SK-N-SH (cell line): ENCODE data around the gene OR51E1. TPM values are rescaled to one million over a fixed set of nuclear protein-coding genes. Genes with fewer than 3 reads are reported as not detected.

Source experiments
- CTCF ChIA-PET: fragments of 300-600, 350-600 bp; formaldehyde crosslinking; extraction: SDS; loops from one replicate; lab custom pipeline; 2021; lab: Yijun Ruan, JAX
- POLR2A ChIA-PET: fragments of 350-600 bp; sonication (Branson Sonifier 250); formaldehyde crosslinking; extraction: SDS; loops from one replicate; lab custom pipeline; 2020; ENCODE audit warnings: antibody characterized with exemption, inconsistent platforms; lab: Yijun Ruan, JAX
- DNase-seq: peaks from one replicate; pipeline ENCODE4 v3.0.0; 2012
- H2AFZ ChIP-seq: fragments of 200-600 bp; sonication (generic); 2 replicates; pipeline ENCODE4 v1.8.1; 2016; ENCODE audit warnings: antibody characterized with exemption, mild to moderate bottlenecking, low read depth
- H3F3A ChIP-seq: fragments of 200-600 bp; sonication (generic); replicated peaks from 2 replicates; pipeline ENCODE3; 2016; ENCODE audit warnings: antibody characterized with exemption, mild to moderate bottlenecking; ENCODE audit not compliant: insufficient read depth
- H3K27ac ChIP-seq, 2 experiments: fragments of 200-500 bp in 1 of 2; fragments of 200-600 bp in 1 of 2; sonication (Bioruptor generic) in 1 of 2; sonication (generic), shearing (Covaris generic) in 1 of 2; 2 replicates each; pipeline versions ENCODE4 v1.5.1 to v1.6.1; 2014 to 2016; ENCODE audit warnings: low read depth in 2 of 2, inconsistent platforms in 1 of 2, low read length in 1 of 2, mild to moderate bottlenecking in 1 of 2, mixed read lengths in 1 of 2
- H3K27me3 ChIP-seq: fragments of 200-600 bp; sonication (generic), shearing (Covaris generic); 2 replicates; pipeline ENCODE4 v1.6.1; 2016; ENCODE audit warnings: mixed run types; ENCODE audit not compliant: insufficient read depth
- H3K36me3 ChIP-seq, 2 experiments: fragments of 200-500 bp in 1 of 2; fragments of 200-600 bp in 1 of 2; sonication (Bioruptor generic) in 1 of 2; sonication (generic) in 1 of 2; replicated peaks in 1 of 2; 2 replicates each; pipeline versions ENCODE3 to v1.5.1; 2014 to 2016; ENCODE audit warnings: low read length in 1 of 2, mild to moderate bottlenecking in 1 of 2; ENCODE audit not compliant: insufficient read depth in 2 of 2, control insufficient read depth in 1 of 2
- H3K4me1 ChIP-seq, 2 experiments: fragments of 200-500 bp in 1 of 2; fragments of 200-600 bp in 1 of 2; sonication (Bioruptor generic) in 1 of 2; sonication (generic), shearing (Covaris generic) in 1 of 2; 2 replicates each; pipeline versions ENCODE4 v1.5.1 to v1.6.1; 2014 to 2016; ENCODE audit warnings: low read depth in 1 of 2, low read length in 1 of 2, mixed run types in 1 of 2; ENCODE audit not compliant: insufficient read depth in 2 of 2, control insufficient read depth in 1 of 2
- H3K4me2 ChIP-seq: fragments of 200-600 bp; sonication (generic), shearing (Covaris generic); 2 replicates; pipeline ENCODE4 v1.6.1; 2017; ENCODE audit warnings: mixed run types
- H3K4me3 ChIP-seq, 2 experiments: fragments of 200-500 bp in 1 of 2; fragments of 200-600 bp in 1 of 2; sonication (Bioruptor generic) in 1 of 2; sonication (generic), shearing (Covaris generic) in 1 of 2; 2 replicates each; pipeline versions ENCODE4 v1.5.1 to v1.8.1; 2014 to 2016; ENCODE audit warnings: low read depth in 2 of 2, inconsistent platforms in 1 of 2, low read length in 1 of 2, mild to moderate bottlenecking in 1 of 2, mixed read lengths in 1 of 2, moderate library complexity in 1 of 2
- H3K79me2 ChIP-seq: fragments of 200-600 bp; sonication (generic); 2 replicates; pipeline ENCODE4 v1.8.1; 2017; ENCODE audit warnings: mild to moderate bottlenecking; ENCODE audit not compliant: insufficient read depth
- H3K9ac ChIP-seq: fragments of 200-600 bp; sonication (generic); 2 replicates; pipeline ENCODE4 v1.6.1; 2017; ENCODE audit warnings: mixed run types
- H3K9me2 ChIP-seq: fragments of 200-600 bp; sonication (generic); 2 replicates; pipeline ENCODE4 v1.6.1; 2017; ENCODE audit warnings: mixed run types
- H3K9me3 ChIP-seq: fragments of 200-600 bp; sonication (generic); 2 replicates; pipeline ENCODE4 v1.6.1; 2017; ENCODE audit warnings: mixed run types, mild to moderate bottlenecking, moderate library complexity
- H4K20me1 ChIP-seq: fragments of 200-600 bp; sonication (generic); 2 replicates; pipeline ENCODE4 v1.6.1; 2017; ENCODE audit warnings: mild to moderate bottlenecking, mixed run types; ENCODE audit not compliant: insufficient read depth
- FOXJ3 ChIP-seq: sonication (generic); formaldehyde crosslinking; IDR thresholded peaks from 2 replicates; pipeline ENCODE4 v1.5.1; 2020; ENCODE audit warnings: mild to moderate bottlenecking, missing genetic modification reagents
- GABPA ChIP-seq: IDR thresholded peaks from 2 replicates; pipeline ENCODE4 v1.4.0; 2012; ENCODE audit warnings: low read depth, mild to moderate bottlenecking
- GATA2 ChIP-seq: sonication (generic); formaldehyde crosslinking; IDR thresholded peaks from 2 replicates; pipeline ENCODE4 v1.5.0; 2020; ENCODE audit warnings: mild to moderate bottlenecking, missing genetic modification reagents
- JUND ChIP-seq: IDR thresholded peaks from 2 replicates; pipeline ENCODE4 v1.4.0; 2012
- NRF1 ChIP-seq: IDR thresholded peaks from 2 replicates; pipeline ENCODE4 v1.6.1; 2012; ENCODE audit warnings: low read depth, mild to moderate bottlenecking, low read length
- RCOR1 ChIP-seq: fragments of 150-350 bp; IDR thresholded peaks from 2 replicates; pipeline ENCODE4 v1.6.1; 2017; ENCODE audit warnings: antibody characterized with exemption, low read length
- RXRA ChIP-seq: IDR thresholded peaks from 2 replicates; pipeline ENCODE4 v1.4.0; 2012; ENCODE audit warnings: low read depth, mild to moderate bottlenecking, borderline replicate concordance
- TAF1 ChIP-seq: IDR thresholded peaks from 2 replicates; pipeline ENCODE4 v1.6.1; 2012; ENCODE audit warnings: low read depth, mild to moderate bottlenecking, low read length, moderate library complexity, borderline replicate concordance
- WGBS: methylation state at CpG from one replicate; pipeline ENCODE4 v1.1.6; 2017; ENCODE audit warnings: low lambda C conversion rate; 5-methylcytosine and 5-hydroxymethylcytosine counted together
- polyA plus RNA-seq, 3 experiments: library from polyadenylated mRNA; depleted of rRNA; stranded (reverse); fragments of >200 nt; gene quantifications; 2 replicates each; pipeline ENCODE4 v1.2.3, GENCODE V29; 2012
- TF ChIP-seq, protein P1 (sequence below): fragments of 200-600 bp; sonication (generic); IDR thresholded peaks from 2 replicates; pipeline ENCODE4 v1.6.1; 2017; ENCODE audit warnings: antibody characterized with exemption, mild to moderate bottlenecking, moderate library complexity
- TF ChIP-seq, protein P2 (sequence below): fragments of 150-350 bp; IDR thresholded peaks from 2 replicates; pipeline ENCODE4 v1.6.1; 2016; ENCODE audit warnings: mild to moderate bottlenecking, low read depth, low read length
- TF ChIP-seq, protein P3 (sequence below): IDR thresholded peaks from 2 replicates; pipeline ENCODE4 v1.4.0; 2012; ENCODE audit warnings: low read depth
- TF ChIP-seq, protein P4 (sequence below): IDR thresholded peaks from 2 replicates; pipeline ENCODE4 v1.6.1; 2012; ENCODE audit warnings: mild to moderate bottlenecking, low read depth, low read length, moderate library complexity

OR51E1 gene
- polyA plus RNA-seq, 1 of the 3 experiments (the other 2 are of a cell fraction) = not detected

DNA sequence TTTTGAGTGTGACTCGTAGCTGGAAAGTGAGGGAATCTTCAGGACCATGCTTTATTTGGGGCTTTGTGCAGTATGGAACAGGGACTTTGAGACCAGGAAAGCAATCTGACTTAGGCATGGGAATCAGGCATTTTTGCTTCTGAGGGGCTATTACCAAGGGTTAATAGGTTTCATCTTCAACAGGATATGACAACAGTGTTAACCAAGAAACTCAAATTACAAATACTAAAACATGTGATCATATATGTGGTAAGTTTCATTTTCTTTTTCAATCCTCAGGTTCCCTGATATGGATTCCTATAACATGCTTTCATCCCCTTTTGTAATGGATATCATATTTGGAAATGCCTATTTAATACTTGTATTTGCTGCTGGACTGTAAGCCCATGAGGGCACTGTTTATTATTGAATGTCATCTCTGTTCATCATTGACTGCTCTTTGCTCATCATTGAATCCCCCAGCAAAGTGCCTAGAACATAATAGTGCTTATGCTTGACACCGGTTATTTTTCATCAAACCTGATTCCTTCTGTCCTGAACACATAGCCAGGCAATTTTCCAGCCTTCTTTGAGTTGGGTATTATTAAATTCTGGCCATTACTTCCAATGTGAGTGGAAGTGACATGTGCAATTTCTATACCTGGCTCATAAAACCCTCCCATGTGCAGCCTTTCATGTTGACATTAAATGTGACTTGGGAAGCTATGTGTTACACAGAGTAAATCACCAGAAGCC, 11.0 kb downstream of the OR51E1 start (continued):
- TF ChIP-seq, protein P1, sequence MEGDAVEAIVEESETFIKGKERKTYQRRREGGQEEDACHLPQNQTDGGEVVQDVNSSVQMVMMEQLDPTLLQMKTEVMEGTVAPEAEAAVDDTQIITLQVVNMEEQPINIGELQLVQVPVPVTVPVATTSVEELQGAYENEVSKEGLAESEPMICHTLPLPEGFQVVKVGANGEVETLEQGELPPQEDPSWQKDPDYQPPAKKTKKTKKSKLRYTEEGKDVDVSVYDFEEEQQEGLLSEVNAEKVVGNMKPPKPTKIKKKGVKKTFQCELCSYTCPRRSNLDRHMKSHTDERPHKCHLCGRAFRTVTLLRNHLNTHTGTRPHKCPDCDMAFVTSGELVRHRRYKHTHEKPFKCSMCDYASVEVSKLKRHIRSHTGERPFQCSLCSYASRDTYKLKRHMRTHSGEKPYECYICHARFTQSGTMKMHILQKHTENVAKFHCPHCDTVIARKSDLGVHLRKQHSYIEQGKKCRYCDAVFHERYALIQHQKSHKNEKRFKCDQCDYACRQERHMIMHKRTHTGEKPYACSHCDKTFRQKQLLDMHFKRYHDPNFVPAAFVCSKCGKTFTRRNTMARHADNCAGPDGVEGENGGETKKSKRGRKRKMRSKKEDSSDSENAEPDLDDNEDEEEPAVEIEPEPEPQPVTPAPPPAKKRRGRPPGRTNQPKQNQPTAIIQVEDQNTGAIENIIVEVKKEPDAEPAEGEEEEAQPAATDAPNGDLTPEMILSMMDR = no peak
- TF ChIP-seq TAF1 (no peak), GABPA (no peak)

DNA sequence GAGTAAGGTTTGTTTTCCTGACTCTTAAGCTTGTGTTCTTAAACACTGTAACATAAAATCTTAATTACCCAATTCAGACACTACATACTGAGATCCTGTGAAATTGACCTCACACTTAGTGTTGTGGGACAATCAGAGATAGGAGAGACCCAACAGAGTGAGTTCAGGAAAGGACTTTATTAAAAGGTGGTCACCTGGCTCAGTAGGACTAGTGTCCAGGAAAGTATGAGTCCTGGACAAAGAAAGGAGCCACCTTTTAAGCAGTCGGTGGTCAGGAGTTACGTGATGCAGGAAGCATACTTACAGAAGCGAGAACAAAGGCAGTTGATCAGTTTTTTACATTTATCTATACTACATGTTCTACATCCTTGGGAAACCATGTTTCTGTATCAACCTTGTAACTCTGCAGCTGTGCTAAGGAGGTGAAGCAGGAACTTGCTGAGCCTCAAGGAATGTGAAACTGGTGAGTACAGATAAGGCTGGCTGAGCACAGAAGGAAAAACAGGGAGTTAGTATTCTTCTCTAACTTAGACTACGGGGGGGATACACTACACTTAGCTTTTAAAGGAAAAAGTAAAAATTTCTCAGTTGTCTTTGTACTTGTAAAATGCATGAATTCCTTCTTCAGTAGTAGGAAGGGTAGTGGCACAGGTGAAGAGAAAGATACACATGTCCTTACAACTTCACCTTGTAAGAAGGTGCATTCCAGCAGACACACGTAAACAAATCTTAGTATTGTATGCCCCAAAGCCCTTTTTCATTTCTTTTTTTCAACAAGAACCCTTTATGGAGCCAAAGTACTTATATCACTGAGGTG, 15.1 kb downstream of the OR51E1 start:
- no peaks in the 10 kb centered on the region for H3K4me1 ChIP-seq
- no peak overlapping the region for H3K27ac ChIP-seq
- no peak for DNase-seq
- no peaks in the 10 kb centered on the region for H3K79me2 ChIP-seq
- H3F3A ChIP-seq = no peaks in the 10 kb centered on the region
- TF ChIP-seq GATA2 = no peak
- no peak for TF ChIP-seq JUND
- TF ChIP-seq NRF1 = no peak
- TF ChIP-seq FOXJ3 (CRISPR knock-in tag) = no peak
- TF ChIP-seq, protein P2, sequence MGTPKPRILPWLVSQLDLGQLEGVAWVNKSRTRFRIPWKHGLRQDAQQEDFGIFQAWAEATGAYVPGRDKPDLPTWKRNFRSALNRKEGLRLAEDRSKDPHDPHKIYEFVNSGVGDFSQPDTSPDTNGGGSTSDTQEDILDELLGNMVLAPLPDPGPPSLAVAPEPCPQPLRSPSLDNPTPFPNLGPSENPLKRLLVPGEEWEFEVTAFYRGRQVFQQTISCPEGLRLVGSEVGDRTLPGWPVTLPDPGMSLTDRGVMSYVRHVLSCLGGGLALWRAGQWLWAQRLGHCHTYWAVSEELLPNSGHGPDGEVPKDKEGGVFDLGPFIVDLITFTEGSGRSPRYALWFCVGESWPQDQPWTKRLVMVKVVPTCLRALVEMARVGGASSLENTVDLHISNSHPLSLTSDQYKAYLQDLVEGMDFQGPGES = no peak
- TF ChIP-seq RCOR1 = no peak
- TF ChIP-seq, protein P3, sequence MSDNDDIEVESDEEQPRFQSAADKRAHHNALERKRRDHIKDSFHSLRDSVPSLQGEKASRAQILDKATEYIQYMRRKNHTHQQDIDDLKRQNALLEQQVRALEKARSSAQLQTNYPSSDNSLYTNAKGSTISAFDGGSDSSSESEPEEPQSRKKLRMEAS = no peak
- TF ChIP-seq, protein P4, sequence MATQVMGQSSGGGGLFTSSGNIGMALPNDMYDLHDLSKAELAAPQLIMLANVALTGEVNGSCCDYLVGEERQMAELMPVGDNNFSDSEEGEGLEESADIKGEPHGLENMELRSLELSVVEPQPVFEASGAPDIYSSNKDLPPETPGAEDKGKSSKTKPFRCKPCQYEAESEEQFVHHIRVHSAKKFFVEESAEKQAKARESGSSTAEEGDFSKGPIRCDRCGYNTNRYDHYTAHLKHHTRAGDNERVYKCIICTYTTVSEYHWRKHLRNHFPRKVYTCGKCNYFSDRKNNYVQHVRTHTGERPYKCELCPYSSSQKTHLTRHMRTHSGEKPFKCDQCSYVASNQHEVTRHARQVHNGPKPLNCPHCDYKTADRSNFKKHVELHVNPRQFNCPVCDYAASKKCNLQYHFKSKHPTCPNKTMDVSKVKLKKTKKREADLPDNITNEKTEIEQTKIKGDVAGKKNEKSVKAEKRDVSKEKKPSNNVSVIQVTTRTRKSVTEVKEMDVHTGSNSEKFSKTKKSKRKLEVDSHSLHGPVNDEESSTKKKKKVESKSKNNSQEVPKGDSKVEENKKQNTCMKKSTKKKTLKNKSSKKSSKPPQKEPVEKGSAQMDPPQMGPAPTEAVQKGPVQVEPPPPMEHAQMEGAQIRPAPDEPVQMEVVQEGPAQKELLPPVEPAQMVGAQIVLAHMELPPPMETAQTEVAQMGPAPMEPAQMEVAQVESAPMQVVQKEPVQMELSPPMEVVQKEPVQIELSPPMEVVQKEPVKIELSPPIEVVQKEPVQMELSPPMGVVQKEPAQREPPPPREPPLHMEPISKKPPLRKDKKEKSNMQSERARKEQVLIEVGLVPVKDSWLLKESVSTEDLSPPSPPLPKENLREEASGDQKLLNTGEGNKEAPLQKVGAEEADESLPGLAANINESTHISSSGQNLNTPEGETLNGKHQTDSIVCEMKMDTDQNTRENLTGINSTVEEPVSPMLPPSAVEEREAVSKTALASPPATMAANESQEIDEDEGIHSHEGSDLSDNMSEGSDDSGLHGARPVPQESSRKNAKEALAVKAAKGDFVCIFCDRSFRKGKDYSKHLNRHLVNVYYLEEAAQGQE = no peak
- TF ChIP-seq TAF1 = no peak
- TF ChIP-seq RXRA = no peak
- no peak overlapping the region for H3K4me3 ChIP-seq
- no peaks in the 10 kb centered on the region for H3K36me3 ChIP-seq
- no peaks in the 10 kb centered on the region for H3K9me2 ChIP-seq
- H3K27me3 ChIP-seq = peaks cover 18% of the 10 kb centered on the region; the same call in 1 of the 2 replicates
- H2AFZ ChIP-seq = no peak overlapping the region
- POLR2A ChIA-PET = no interaction called here
- H3K9ac ChIP-seq = no peak overlapping the region
- CTCF ChIA-PET = interaction anchor here (2.1 kb wide), 1 partner anchor 22 kb away, joined by 5 read pairs; the partner anchor contains the start of gene OR51D1
- H3K9me3 ChIP-seq = no peaks in the 10 kb centered on the region
- 7% methylated on average over 5 of the region's 5 CpGs for WGBS
- no peak overlapping the region for H3K4me2 ChIP-seq
- H4K20me1 ChIP-seq = no peaks in the 10 kb centered on the region
